Measurements from ENCODE around the gene PLEKHA6. TPM values are rescaled to one million over a fixed set of nuclear protein-coding genes. Genes with fewer than 3 reads are reported as not detected.
A peak's percentile ranks its signal among the peaks of the same experiment; 100 is the strongest.

Gene PLEKHA6
- 2.9 and 3.9 TPM in 2 replicates for total RNA-seq

GRCh38 chr1:204359474-204360255 lies at the start of gene PLEKHA6:
Gene PLEKHA6, minus strand, starts transcription at chr1:204359929. Its CDS starts 86,202 bp downstream, at chr1:204273727.
- peak; percentile 57 for TF ChIP-seq CTCF (IDR thresholded peaks at IDR 0.05; ENCODE audit: insufficient read depth, low read depth, low read length)
- no peak within 1 kb of the TSS for H3K4me3 ChIP-seq (ENCODE audit: low read depth, low read length)

GRCh38 chr1:204409123-204409522 lies 49.4 kb upstream of the PLEKHA6 start:
- no peak for TF ChIP-seq CTCF (IDR thresholded peaks at IDR 0.05; ENCODE audit: insufficient read depth, low read depth, low read length)
- DNase-seq (ENCODE audit: low read depth) = no peak
- H3K4me3 ChIP-seq (ENCODE audit: low read depth, low read length) = peak overlapping the region; percentile 97

More at GRCh38 chr1:204359474-204360255, at the start of gene PLEKHA6:
- peak; percentile 60 for DNase-seq (ENCODE audit: low read depth)

- DNase-seq (ENCODE audit: low read depth) = no peak
- TF ChIP-seq CTCF (IDR thresholded peaks at IDR 0.05; ENCODE audit: insufficient read depth, low read depth, low read length) = no peak
- peak overlapping the region; percentile 97 for H3K4me3 ChIP-seq (ENCODE audit: low read depth, low read length)
Measured at GRCh38 chr1:204408602-204409001, 48.9 kb upstream of the PLEKHA6 start.

- H3K4me3 ChIP-seq (ENCODE audit: low read depth, low read length) = peak overlapping the region; percentile 97
- DNase-seq (ENCODE audit: low read depth) = peak; percentile 71
- TF ChIP-seq CTCF (IDR thresholded peaks at IDR 0.05; ENCODE audit: insufficient read depth, low read depth, low read length) = no peak
Measured at GRCh38 chr1:204408074-204408507, 48.4 kb upstream of the PLEKHA6 start.

GRCh38 chr1:204407295-204407971 lies 47.7 kb upstream of the PLEKHA6 start:
- DNase-seq (ENCODE audit: low read depth) = no peak
- peak overlapping the region; percentile 97 for H3K4me3 ChIP-seq (ENCODE audit: low read depth, low read length)
- no peak for TF ChIP-seq CTCF (IDR thresholded peaks at IDR 0.05; ENCODE audit: insufficient read depth, low read depth, low read length)

- peak overlapping the region; percentile 97 for H3K4me3 ChIP-seq (ENCODE audit: low read depth, low read length)
- DNase-seq (ENCODE audit: low read depth) = no peak
- no peak for TF ChIP-seq CTCF (IDR thresholded peaks at IDR 0.05; ENCODE audit: insufficient read depth, low read depth, low read length)
Measured at GRCh38 chr1:204406621-204407020, 46.9 kb upstream of the PLEKHA6 start.

All from fibroblast of villous mesenchyme (primary cell).